GM18861 (cell line): ENCODE measurements around the gene ACAD11.
"Not testable (repeated sequence)": the region's sequence is repeated elsewhere in the genome, so short reads cannot be mapped to it uniquely, and the experiment has no call there.

ENCODE experiments used
- ATAC-seq: cut with Tn5 transposase; IDR thresholded peaks from one replicate; pipeline ENCODE4 v1.9.1; 2021; ENCODE audit not compliant: unreplicated experiment

The ACAD11 gene

GRCh38 chr3:132650153-132650552 lies 9.5 kb downstream of the ACAD11 start:
- no peak for ATAC-seq

GRCh38 chr3:132645058-132645457 lies 14.6 kb downstream of the ACAD11 start:
- ATAC-seq = no peak

- ATAC-seq = no peak
Observed at GRCh38 chr3:132643366-132643765, 16.2 kb downstream of the ACAD11 start.

GRCh38 chr3:132642539-132642847 lies 17.1 kb downstream of the ACAD11 start:
- no peak for ATAC-seq

- no peak for ATAC-seq
Observed at GRCh38 chr3:132641837-132642538, 17.6 kb downstream of the ACAD11 start.

GRCh38 chr3:132641427-132641826 lies 18.2 kb downstream of the ACAD11 start:
- ATAC-seq = not testable (repeated sequence)

- no peak for ATAC-seq
Observed at GRCh38 chr3:132638706-132639105, 20.9 kb downstream of the ACAD11 start.

GRCh38 chr3:132637590-132637989 lies 22.0 kb downstream of the ACAD11 start:
- ATAC-seq = no peak

- ATAC-seq = no peak
Observed at GRCh38 chr3:132635052-132635451, 24.6 kb downstream of the ACAD11 start.

- ATAC-seq = no peak
Observed at GRCh38 chr3:132630612-132631011, 29.0 kb downstream of the ACAD11 start.

GRCh38 chr3:132629928-132630327 lies 29.7 kb downstream of the ACAD11 start:
- ATAC-seq = no peak

GRCh38 chr3:132628157-132628556 lies 31.5 kb downstream of the ACAD11 start:
- ATAC-seq = no peak

GRCh38 chr3:132626955-132627354 lies 32.7 kb downstream of the ACAD11 start:
- ATAC-seq = no peak

- peak; percentile 89 for ATAC-seq
Observed at GRCh38 chr3:132625613-132626012, 34.0 kb downstream of the ACAD11 start.

- no peak for ATAC-seq
Observed at GRCh38 chr3:132624790-132625189, 34.8 kb downstream of the ACAD11 start.

- ATAC-seq = no peak
Observed at GRCh38 chr3:132623646-132624045, 36.0 kb downstream of the ACAD11 start.

- no peak for ATAC-seq
Observed at GRCh38 chr3:132622761-132623160, 36.8 kb downstream of the ACAD11 start.

- ATAC-seq = no peak
Observed at GRCh38 chr3:132622148-132622547, 37.5 kb downstream of the ACAD11 start.

GRCh38 chr3:132616780-132617179 lies 42.8 kb downstream of the ACAD11 start:
- ATAC-seq = no peak

GRCh38 chr3:132615881-132616280 lies 43.7 kb downstream of the ACAD11 start:
- no peak for ATAC-seq

- not testable (repeated sequence) for ATAC-seq
Observed at GRCh38 chr3:132615301-132615700, 44.3 kb downstream of the ACAD11 start.

- ATAC-seq = not testable (repeated sequence)
Observed at GRCh38 chr3:132606620-132607019, 53.0 kb downstream of the ACAD11 start.

GRCh38 chr3:132606085-132606484 lies 53.5 kb downstream of the ACAD11 start:
- ATAC-seq = no peak
